Spleen (tissue), 7 donors: ENCODE measurements around the gene NEURL1.

Experiments
- CTCF ChIP-seq, 11 experiments: fragments of 200-600 bp in 7 of 11; fragments of 450-650 bp in 4 of 11; sonication (generic) in 4 of 11; IDR thresholded peaks in 8 of 11; conservative IDR thresholded peaks in 3 of 11; 1 replicate in 7 of 11; 2 replicates in 4 of 11; pipeline versions ENCODE4 v1.4.0 to v1.8.0; 2016 to 2021; ENCODE audit warnings: antibody characterized with exemption in 11 of 11, inconsistent platforms in 4 of 11, mild to moderate bottlenecking in 1 of 11
- POLR2AphosphoS5 ChIP-seq, 3 donors: sonication (generic); formaldehyde crosslinking; IDR thresholded peaks; one replicate each; pipeline ENCODE4 v1.5.1; 2017; ENCODE audit warnings: antibody characterized with exemption in 3 of 3
- donor health status: DM: no; HTN: no; CAD: no; lungs with moderate emphysema.
- donor health status: DM: no; HTN: no; CAD: no.
- donor health status: DM: no; HTN: no; CAD: no.

- TF ChIP-seq CTCF (IDR thresholded peaks at IDR 0.05 in 8 of 11, conservative IDR thresholded peaks at IDR 0.05 in 3 of 11) (no peak), POLR2AphosphoS5 (IDR thresholded peaks at IDR 0.05) (no peak)
Measured at GRCh38 chr10:103637011-103637410, 143.5 kb downstream of the NEURL1 start.
